HFFc6 (cell line): ENCODE measurements around the gene THYN1. TPM values are rescaled to one million over a fixed set of nuclear protein-coding genes. Genes with fewer than 3 reads are reported as not detected.
"Not testable (repeated sequence)": the region's sequence is repeated elsewhere in the genome, so short reads cannot be mapped to it uniquely, and the experiment has no call there.

Experiments
- DNase-seq: peaks from one replicate; pipeline ENCODE4 v3.0.0-alpha.2; 2018
- H3K27ac Mint-ChIP-seq: 2 replicates; pipeline ENCODE4 v1.8.0; 2020; ENCODE audit warnings: mild to moderate bottlenecking, mixed read lengths
- H3K27me3 Mint-ChIP-seq: 2 replicates; pipeline ENCODE4 v1.8.0; 2021; ENCODE audit warnings: mild to moderate bottlenecking, moderate library complexity, mixed read lengths; ENCODE audit not compliant: insufficient read depth
- H3K36me3 Mint-ChIP-seq: 2 replicates; pipeline ENCODE4 v1.8.0; 2021; ENCODE audit warnings: low read depth, mixed read lengths
- H3K4me1 Mint-ChIP-seq: 2 replicates; pipeline ENCODE4 v1.8.0; 2020; ENCODE audit warnings: low read depth, mixed read lengths
- H3K4me3 Mint-ChIP-seq: 2 replicates; pipeline ENCODE4 v1.8.0; 2020; ENCODE audit warnings: mild to moderate bottlenecking, moderate library complexity, mixed read lengths
- H3K9me3 Mint-ChIP-seq: 2 replicates; pipeline ENCODE4 v1.8.0; 2020; ENCODE audit warnings: mild to moderate bottlenecking, mixed read lengths
- CTCF ChIP-seq: fragments of 200-600 bp; sonication (generic); IDR thresholded peaks from 2 replicates; pipeline ENCODE4 v1.5.0; 2021; ENCODE audit warnings: antibody characterized with exemption, mild to moderate bottlenecking
- total RNA-seq, 6 experiments: library from RNA; stranded (reverse); fragmentation: NEBNext Ultra II Directional; extraction: Animal tissue kit (Norgen Biotek cat#: 25700); gene quantifications; 2 replicates in 1 of 6; 3 replicates in 5 of 6; pipeline ENCODE4 v1.2.3, GENCODE V29; 2021

THYN1 gene
- total RNA-seq, 6 experiments from 2014 or later, result 32.7 to 36.8 (median 34.2) TPM

GRCh38 chr11:134290646-134291045 is 37.5 kb upstream of the THYN1 start:
- H3K9me3 Mint-ChIP-seq, result no peaks in the 10 kb centered on the region; the same call in 1 of the 2 replicates
- H3K4me1 Mint-ChIP-seq, result no peaks in the 10 kb centered on the region
- H3K4me3 Mint-ChIP-seq, result no peak overlapping the region
- no peaks in the 10 kb centered on the region for H3K36me3 Mint-ChIP-seq
- no peak for DNase-seq
- no peak overlapping the region for H3K27ac Mint-ChIP-seq
- peaks cover 9% of the 10 kb centered on the region for H3K27me3 Mint-ChIP-seq
- no peak for TF ChIP-seq CTCF

- Mint-ChIP-seq H3K9me3 (no peaks in the 10 kb centered on the region; the same call in 1 of the 2 replicates), H3K4me3 (no peak overlapping the region), H3K27me3 (peaks cover 9% of the 10 kb centered on the region), H3K4me1 (no peaks in the 10 kb centered on the region), H3K36me3 (no peaks in the 10 kb centered on the region), H3K27ac (no peak overlapping the region)
- no peak for TF ChIP-seq CTCF
- no peak for DNase-seq
These were observed 36.6 kb upstream of the THYN1 start for GRCh38 chr11:134289789-134290188.

GRCh38 chr11:134289167-134289566 is 36.0 kb upstream of the THYN1 start:
- no peak overlapping the region for H3K4me3 Mint-ChIP-seq
- no peaks in the 10 kb centered on the region for H3K4me1 Mint-ChIP-seq
- H3K27ac Mint-ChIP-seq, result no peak overlapping the region
- TF ChIP-seq CTCF, result no peak
- DNase-seq, result no peak
- peaks cover 11% of the 10 kb centered on the region for H3K27me3 Mint-ChIP-seq
- H3K36me3 Mint-ChIP-seq, result no peaks in the 10 kb centered on the region
- H3K9me3 Mint-ChIP-seq, result no peaks in the 10 kb centered on the region; the same call in 1 of the 2 replicates

GRCh38 chr11:134288486-134288885 is 35.3 kb upstream of the THYN1 start:
- Mint-ChIP-seq H3K4me1 (no peaks in the 10 kb centered on the region), H3K27ac (no peak overlapping the region), H3K4me3 (no peak overlapping the region), H3K9me3 (no peaks in the 10 kb centered on the region; the same call in 1 of the 2 replicates), H3K27me3 (peaks cover 13% of the 10 kb centered on the region), H3K36me3 (no peaks in the 10 kb centered on the region)
- DNase-seq, result no peak
- TF ChIP-seq CTCF, result no peak

- Mint-ChIP-seq H3K27me3 (peaks cover 10% of the 10 kb centered on the region), H3K27ac (no peak overlapping the region)
These were observed 34.4 kb upstream of the THYN1 start for GRCh38 chr11:134287561-134287960.

GRCh38 chr11:134284349-134284748 is 31.2 kb upstream of the THYN1 start:
- not testable (repeated sequence) for H3K4me1 Mint-ChIP-seq, H3K36me3 Mint-ChIP-seq, DNase-seq, H3K27ac Mint-ChIP-seq, H3K4me3 Mint-ChIP-seq, H3K9me3 Mint-ChIP-seq
- H3K27me3 Mint-ChIP-seq, result peaks cover 12% of the 10 kb centered on the region

More at GRCh38 chr11:134287561-134287960, 34.4 kb upstream of the THYN1 start:
- Mint-ChIP-seq H3K9me3 (no peaks in the 10 kb centered on the region; the same call in 1 of the 2 replicates), H3K4me3 (no peak overlapping the region), H3K36me3 (no peaks in the 10 kb centered on the region), H3K4me1 (no peaks in the 10 kb centered on the region)
- TF ChIP-seq CTCF, result no peak
- DNase-seq, result no peak
